PC-3 (cell line): Measurements from ENCODE around the gene CUL3. TPM values are rescaled to one million over a fixed set of nuclear protein-coding genes. Genes with fewer than 3 reads are reported as not detected.

ENCODE experiments used
- ATAC-seq: fragments of 200-7000 bp; cut with Tn5 transposase; 2 replicates; pipeline ENCODE4 v1.9.1; 2020; ENCODE audit warnings: mild to moderate bottlenecking, moderate library complexity
- BruUV-seq: library from RNA; stranded (reverse); fragments of 400-500 nt; replicated peaks from 2 replicates; lab custom pipeline; 2021; lab: Mats Ljungman, UMichigan
- CTCF ChIA-PET: fragments of 300-600 bp; sonication (Branson Sonifier 250); formaldehyde crosslinking; loops from one replicate; lab custom pipeline; 2022; ENCODE audit warnings: antibody characterized with exemption; lab: Charles Lee
- POLR2A ChIA-PET: fragments of 300-600 bp; sonication (Branson Sonifier 250); formaldehyde crosslinking; loops from one replicate; lab custom pipeline; 2022; ENCODE audit warnings: antibody characterized with exemption; ENCODE audit not compliant: unreplicated experiment; lab: Charles Lee
- DNase-seq: peaks from one replicate; pipeline ENCODE4 v3.0.0-alpha.2; 2015
- H2AFZ ChIP-seq: fragments of 300-600 bp; sonication (generic); 2 replicates; pipeline ENCODE4 v1.6.0; 2016; ENCODE audit warnings: antibody characterized with exemption, low read length
- H3F3A ChIP-seq: fragments of 300-600 bp; sonication (generic); one replicate; pipeline ENCODE4 v1.6.0; 2017; ENCODE audit warnings: antibody characterized with exemption, low read length, control low read depth, mild to moderate bottlenecking; ENCODE audit not compliant: unreplicated experiment
- H3K27ac ChIP-seq: fragments of 300-600 bp; sonication (generic); 2 replicates; pipeline ENCODE4 v1.5.1; 2016; ENCODE audit warnings: mild to moderate bottlenecking, low read length
- H3K27me3 ChIP-seq: fragments of 300-600 bp; sonication (generic); 2 replicates; pipeline ENCODE4 v1.6.1; 2016; ENCODE audit warnings: low read length, mixed read lengths
- H3K36me3 ChIP-seq: fragments of 300-600 bp; sonication (generic); 2 replicates; pipeline ENCODE4 v1.6.1; 2016; ENCODE audit warnings: low read depth, mixed run types, low read length, mixed read lengths
- H3K4me1 ChIP-seq: fragments of 300-600 bp; sonication (generic); 2 replicates; pipeline ENCODE4 v1.5.1; 2016; ENCODE audit warnings: low read length; ENCODE audit not compliant: insufficient read depth
- H3K4me2 ChIP-seq: fragments of 300-600 bp; sonication (generic); 2 replicates; pipeline ENCODE4 v1.6.0; 2016; ENCODE audit warnings: low read length
- H3K4me3 ChIP-seq: fragments of 300-600 bp; sonication (generic); 2 replicates; pipeline ENCODE4 v1.5.1; 2016; ENCODE audit warnings: mild to moderate bottlenecking, low read length, mixed read lengths
- H3K79me2 ChIP-seq: fragments of 300-600 bp; sonication (generic); 2 replicates; pipeline ENCODE4 v1.6.1; 2017; ENCODE audit warnings: low read length, mixed read lengths
- H3K9ac ChIP-seq: fragments of 300-600 bp; sonication (generic); 2 replicates; pipeline ENCODE4 v1.6.0; 2016; ENCODE audit warnings: mild to moderate bottlenecking, low read length
- H3K9me2 ChIP-seq: fragments of 300-600 bp; sonication (generic); replicated peaks from 2 replicates; pipeline ENCODE4 v1.6.1; 2016; ENCODE audit warnings: mixed run types, low read length, mixed read lengths
- H3K9me3 ChIP-seq: fragments of 300-600 bp; sonication (generic); 2 replicates; pipeline ENCODE4 v1.6.1; 2016; ENCODE audit warnings: low read length, mixed read lengths
- H4K20me1 ChIP-seq: fragments of 300-600 bp; sonication (generic); 2 replicates; pipeline ENCODE4 v1.6.1; 2016; ENCODE audit warnings: low read length, mixed read lengths
- CTCF ChIP-seq: fragments of 300-600 bp; sonication (generic); conservative IDR thresholded peaks from 2 replicates; pipeline ENCODE4 v1.5.1; 2017; ENCODE audit warnings: antibody characterized with exemption, low read depth, mild to moderate bottlenecking, low read length
- EZH2 ChIP-seq: fragments of 300-600 bp; sonication (generic); IDR thresholded peaks from one replicate; pipeline ENCODE4 v1.6.1; 2017; ENCODE audit warnings: antibody characterized with exemption, mild to moderate bottlenecking, low read length; ENCODE audit not compliant: unreplicated experiment
- EZH2phosphoT487 ChIP-seq: fragments of 300-600 bp; sonication (generic); IDR thresholded peaks from 2 replicates; pipeline ENCODE4 v1.6.1; 2018; ENCODE audit warnings: mild to moderate bottlenecking, antibody characterized with exemption, low read length, borderline replicate concordance
- intact Hi-C: fragments of 100-400 bp; cut with micrococcal nuclease; formaldehyde crosslinking; loops from 2 replicates; pipeline ENCODE4 v1.9.0; 2023
- total RNA-seq: library from RNA; depleted of rRNA; stranded (reverse); fragments of >200 nt; gene quantifications from 2 replicates; pipeline ENCODE4 v1.2.3, GENCODE V29; 2014

The CUL3 gene
- total RNA-seq, 1 experiment from 2014 or later, result 50.4 TPM

DNA sequence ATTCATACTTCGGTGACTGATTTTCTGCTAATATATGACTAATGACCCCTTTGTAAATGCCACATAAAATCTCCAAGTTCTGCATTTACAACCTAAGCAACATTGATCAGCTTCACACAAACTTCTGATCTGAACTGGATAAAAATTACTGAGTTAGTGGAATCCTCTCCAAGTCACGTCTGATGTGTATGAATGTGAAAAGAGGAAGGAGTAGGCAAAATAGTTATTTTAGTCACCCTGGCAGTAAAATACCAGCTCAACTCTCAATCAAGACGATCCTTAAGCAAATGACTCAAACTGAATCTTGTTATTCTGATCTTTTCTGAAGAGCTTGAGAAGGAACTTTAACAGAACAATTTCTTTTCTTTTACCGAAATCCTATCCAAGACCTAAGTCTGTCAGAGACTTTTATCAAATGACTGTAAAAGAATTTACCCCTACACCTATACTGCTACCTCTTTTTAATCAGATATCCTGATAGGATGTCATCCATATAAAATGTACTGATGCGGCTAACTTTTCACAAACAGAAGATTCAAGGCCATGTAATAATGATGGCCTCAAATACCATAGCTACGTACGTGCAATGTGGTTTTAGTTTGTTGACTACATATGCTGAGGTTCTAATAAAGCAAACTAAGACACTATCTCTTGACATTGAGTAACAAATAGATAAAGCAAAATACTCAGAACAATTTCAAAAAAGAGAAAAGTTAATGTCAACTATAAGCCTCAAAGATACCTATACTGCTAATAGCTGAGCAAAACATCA is 23.7 kb downstream of the CUL3 start:
- BruUV-seq, result no TSS peak

GRCh38 chr2:224560549-224560948 is 24.6 kb downstream of the CUL3 start:
- POLR2A ChIA-PET, result no interaction called here

More for the DNA sequence above, 23.7 kb downstream of the CUL3 start:
- Histone ChIP-seq H3K36me3 (peaks cover 4% of the 10 kb centered on the region), H3K9ac (no peak overlapping the region), H3K9me3 (no peaks in the 10 kb centered on the region), H3K4me3 (no peak overlapping the region), H4K20me1 (peaks cover 65% of the 10 kb centered on the region), H3K9me2 (no peaks in the 10 kb centered on the region), H3K27ac (peak overlapping the region; percentile 96), H3K4me2 (no peak overlapping the region), H3K27me3 (no peaks in the 10 kb centered on the region), H3K4me1 (peaks cover 33% of the 10 kb centered on the region), H3F3A (no peaks in the 10 kb centered on the region), H2AFZ (no peak overlapping the region), H3K79me2 (peaks cover 98% of the 10 kb centered on the region)
- CTCF ChIA-PET, result interaction anchor here (1.0 kb wide), 1 partner anchor 76 kb away, joined by 3 read pairs; no protein-coding TSS in a partner anchor
- TF ChIP-seq EZH2 (no peak), CTCF (no peak), EZH2phosphoT487 (no peak)
- intact Hi-C loops, result loop anchor here (5.0 kb wide), 2 partner anchors 39 to 74 kb away; no protein-coding TSS in a partner anchor
- DNase-seq (no peak), ATAC-seq (no peak)
- POLR2A ChIA-PET, result no interaction called here

More at GRCh38 chr2:224560549-224560948, 24.6 kb downstream of the CUL3 start:
- BruUV-seq, result no TSS peak
- DNase-seq (no peak), ATAC-seq (no peak)
- Histone ChIP-seq H3K9me3 (no peaks in the 10 kb centered on the region), H3K4me1 (peaks cover 33% of the 10 kb centered on the region), H3K27ac (no peak overlapping the region), H3K79me2 (peaks cover 98% of the 10 kb centered on the region), H3K9me2 (no peaks in the 10 kb centered on the region), H2AFZ (no peak overlapping the region), H3K4me3 (no peak overlapping the region), H4K20me1 (peaks cover 63% of the 10 kb centered on the region), H3F3A (no peaks in the 10 kb centered on the region), H3K27me3 (no peaks in the 10 kb centered on the region), H3K36me3 (no peaks in the 10 kb centered on the region), H3K4me2 (no peak overlapping the region), H3K9ac (no peak overlapping the region)
- TF ChIP-seq EZH2 (no peak), EZH2phosphoT487 (no peak), CTCF (no peak)
- CTCF ChIA-PET, result no interaction called here
- intact Hi-C loops, result loop anchor here (5.0 kb wide), 2 partner anchors 38 to 73 kb away; no protein-coding TSS in a partner anchor
